Uterus (tissue), 4 donors: ENCODE data around the gene STUM. TPM values are rescaled to one million over a fixed set of nuclear protein-coding genes. Genes with fewer than 3 reads are reported as not detected.

Source experiments
- DNase-seq, 2 donors: peaks; one replicate each; pipeline ENCODE4 v3.0.0-alpha.2; 2019 to 2020
- H3K27ac ChIP-seq, 2 donors: fragments of 200-600 bp; sonication (generic); 1 replicate in 1 of 2; 2 replicates in 1 of 2; pipeline ENCODE4 v1.5.1; 2016 to 2018
- H3K27me3 ChIP-seq, 2 donors: fragments of 200-600 bp; sonication (generic); one replicate each; pipeline ENCODE4 v1.5.1; 2018 to 2019; ENCODE audit warnings: control low read depth in 1 of 2
- H3K36me3 ChIP-seq, 2 donors: fragments of 200-600 bp; sonication (generic); one replicate each; pipeline ENCODE4 v1.5.1; 2019; ENCODE audit warnings: control low read depth in 1 of 2
- H3K4me1 ChIP-seq, 2 donors: fragments of 200-600 bp; sonication (generic); one replicate each; pipeline ENCODE4 v1.5.1; 2018 to 2019; ENCODE audit warnings: control low read depth in 1 of 2
- H3K4me3 ChIP-seq, 2 donors: fragments of 200-600 bp; sonication (generic); 1 replicate in 1 of 2; 2 replicates in 1 of 2; pipeline ENCODE4 v1.5.1; 2018 to 2019; ENCODE audit warnings: mild to moderate bottlenecking in 1 of 2
- H3K9me3 ChIP-seq, 2 donors: fragments of 200-600 bp; sonication (generic); one replicate each; pipeline ENCODE4 v1.5.1; 2019; ENCODE audit warnings: control low read depth in 1 of 2
- CTCF ChIP-seq, 4 experiments: fragments of 200-600 bp in 2 of 4; fragments of 450-650 bp in 2 of 4; sonication (generic) in 2 of 4; IDR thresholded peaks; one replicate each; pipeline ENCODE4 v1.5.1; 2016 to 2019; ENCODE audit warnings: antibody characterized with exemption in 4 of 4, mild to moderate bottlenecking in 2 of 4, moderate library complexity in 1 of 4
- POLR2A ChIP-seq, 2 donors: fragments of 450-650 bp; IDR thresholded peaks; one replicate each; pipeline ENCODE4 v1.6.1; 2016; ENCODE audit warnings: antibody characterized with exemption in 2 of 2, mild to moderate bottlenecking in 1 of 2, moderate library complexity in 1 of 2
- intact Hi-C: fragments of 100-400 bp; cut with DNase I; formaldehyde crosslinking; loops from one replicate; pipeline ENCODE4 v1.15.1; 2023; ENCODE audit warnings: low total_unique reads
- total RNA-seq, 4 donors: library from RNA; depleted of rRNA in 3 of 4; stranded (reverse); fragments of >200 nt in 3 of 4; gene quantifications; one replicate each; pipeline versions ENCODE4 v1.1.0 to v1.2.4, GENCODE V29; 2014 to 2023
- donor health status: DM: yes; HTN: yes; CAD: no.

Gene STUM
- total RNA-seq, 4 donors from 2014 or later, result 0.88 to 9.1 (median 2.2) TPM

- no peaks in the 10 kb centered on the region for H3K27me3 ChIP-seq
- H3K4me1 ChIP-seq, result peaks cover 7 to 13% of the 10 kb centered on the region in 2 donors
- H3K9me3 ChIP-seq, result no peaks in the 10 kb centered on the region
- no peak for DNase-seq
- no peak overlapping the region for H3K27ac ChIP-seq
- H3K4me3 ChIP-seq, result no peak overlapping the region
- H3K36me3 ChIP-seq, result no peaks in the 10 kb centered on the region
- intact Hi-C loops, result no loop called here
- no peak for TF ChIP-seq POLR2A (IDR thresholded peaks at IDR 0.05)
- no peak for TF ChIP-seq CTCF (IDR thresholded peaks at IDR 0.05)
These were observed 104.0 kb downstream of the STUM start for GRCh38 chr1:226652613-226653012.

DNA sequence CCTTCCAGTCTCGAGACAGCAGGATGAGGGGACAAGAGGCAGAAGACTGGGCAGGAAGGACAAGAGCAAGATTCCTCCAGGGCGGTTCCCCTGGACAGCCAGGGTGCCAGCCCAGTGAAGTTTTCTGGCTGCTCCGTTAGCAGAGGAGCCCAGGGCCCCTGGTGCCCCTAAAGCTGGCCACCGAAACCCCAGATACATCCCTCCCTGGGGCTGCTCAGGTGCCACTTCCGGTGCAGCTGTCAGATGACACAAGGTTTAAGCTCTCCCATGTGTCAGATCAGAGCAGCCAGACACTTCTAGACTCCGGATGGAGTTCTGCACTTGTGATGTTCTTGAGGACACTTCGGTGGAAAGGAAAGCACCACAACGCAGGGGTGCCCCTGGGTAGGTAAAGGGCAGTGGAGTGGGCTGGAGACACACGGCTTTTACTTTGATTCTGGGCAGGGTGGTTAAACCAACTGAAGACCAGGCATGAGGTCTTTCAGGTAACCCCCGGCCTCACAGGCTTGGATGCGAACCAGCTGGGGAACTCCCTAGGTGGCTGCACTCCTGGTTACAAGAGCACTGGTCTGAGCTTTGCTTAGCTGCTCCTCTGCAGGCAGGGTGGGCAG lies 104.9 kb downstream of the STUM start:
- Histone ChIP-seq H3K27ac (no peak overlapping the region), H3K36me3 (no peaks in the 10 kb centered on the region), H3K9me3 (no peaks in the 10 kb centered on the region), H3K4me3 (no peak overlapping the region), H3K4me1 (peaks cover 7 to 13% of the 10 kb centered on the region in 2 donors), H3K27me3 (no peaks in the 10 kb centered on the region)
- TF ChIP-seq CTCF (IDR thresholded peaks at IDR 0.05), result no peak
- no peak for TF ChIP-seq POLR2A (IDR thresholded peaks at IDR 0.05)
- no peak for DNase-seq
- intact Hi-C loops, result no loop called here

DNA sequence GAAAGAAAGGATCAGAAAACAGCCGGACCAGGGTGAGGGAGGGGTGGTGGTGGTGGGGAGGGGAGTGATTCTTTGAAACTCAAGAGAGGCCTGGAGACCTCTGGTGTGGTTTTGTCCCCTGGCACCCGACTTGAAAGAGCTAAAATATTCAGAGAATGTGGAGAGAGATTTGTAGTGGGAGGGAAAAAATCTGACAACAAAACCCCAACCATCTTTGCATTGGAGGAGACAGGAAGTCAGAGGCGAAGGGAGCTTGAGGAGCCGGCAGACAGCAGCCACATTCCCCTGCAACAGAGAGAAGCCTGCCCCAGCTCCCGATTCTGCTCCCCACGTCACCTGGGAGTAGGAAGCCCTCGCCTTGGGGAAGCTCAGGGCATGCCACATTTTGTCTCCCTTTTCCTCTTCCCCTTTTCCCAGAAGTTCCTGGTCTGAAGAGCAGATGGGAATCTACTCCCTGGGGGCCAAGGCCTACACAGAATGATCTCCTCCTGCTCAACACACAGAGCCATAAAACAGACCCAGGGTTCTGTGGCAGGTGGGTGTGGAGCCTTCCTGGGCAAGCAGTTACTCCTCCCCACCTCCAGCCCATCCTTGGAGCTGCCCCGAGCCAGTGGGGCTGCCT lies 105.6 kb downstream of the STUM start:
- Histone ChIP-seq H3K27me3 (no peaks in the 10 kb centered on the region), H3K36me3 (no peaks in the 10 kb centered on the region), H3K9me3 (no peaks in the 10 kb centered on the region), H3K27ac (no peak overlapping the region), H3K4me3 (no peak overlapping the region), H3K4me1 (peaks cover 7 to 13% of the 10 kb centered on the region in 2 donors)
- intact Hi-C loops, result no loop called here
- no peak for DNase-seq
- TF ChIP-seq POLR2A (IDR thresholded peaks at IDR 0.05) (no peak), CTCF (IDR thresholded peaks at IDR 0.05) (no peak)

DNA sequence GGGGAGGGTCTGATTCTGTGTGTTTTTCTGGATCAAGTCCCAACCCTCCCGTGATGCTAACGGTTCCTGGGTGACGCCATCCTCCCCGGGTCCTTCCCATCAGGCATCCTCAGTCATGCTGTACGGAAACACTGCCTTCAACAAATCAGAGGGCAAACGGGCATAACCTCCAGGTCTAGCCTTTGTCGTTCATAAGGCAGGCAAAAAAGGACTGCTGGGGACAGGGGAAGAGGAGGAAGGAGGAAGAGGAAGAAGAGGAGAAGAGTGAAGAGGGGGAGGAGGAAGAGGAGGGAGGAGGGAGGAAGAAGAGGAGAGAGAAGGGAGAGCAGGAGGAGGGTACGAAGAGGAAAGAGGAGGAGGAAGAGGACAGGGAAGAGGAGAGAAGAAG lies 106.1 kb downstream of the STUM start:
- Histone ChIP-seq H3K27ac (no peak overlapping the region), H3K9me3 (no peaks in the 10 kb centered on the region), H3K4me1 (peaks cover 8 to 15% of the 10 kb centered on the region in 2 donors), H3K4me3 (no peak overlapping the region), H3K27me3 (no peaks in the 10 kb centered on the region), H3K36me3 (no peaks in the 10 kb centered on the region)
- TF ChIP-seq POLR2A (IDR thresholded peaks at IDR 0.05) (no peak), CTCF (IDR thresholded peaks at IDR 0.05) (no peak)
- DNase-seq, result no peak
- intact Hi-C loops, result no loop called here

- no peak for TF ChIP-seq CTCF (IDR thresholded peaks at IDR 0.05)
- no peak for TF ChIP-seq POLR2A (IDR thresholded peaks at IDR 0.05)
- intact Hi-C loops, result no loop called here
- H3K4me3 ChIP-seq, result no peak overlapping the region
- H3K27ac ChIP-seq, result no peak overlapping the region
- no peaks in the 10 kb centered on the region for H3K9me3 ChIP-seq
- H3K27me3 ChIP-seq, result no peaks in the 10 kb centered on the region
- no peaks in the 10 kb centered on the region for H3K36me3 ChIP-seq
- peaks cover 14 to 21% of the 10 kb centered on the region in 2 donors for H3K4me1 ChIP-seq
- no peak for DNase-seq
These were observed 106.9 kb downstream of the STUM start for GRCh38 chr1:226655251-226656163.
